Islet precursor cell (in vitro differentiated cells): Measurements from ENCODE around the gene ZNF546.
"Not testable (repeated sequence)": the region's sequence is repeated elsewhere in the genome, so short reads cannot be mapped to it uniquely, and the experiment has no call there.

Experiments used
- DNase-seq: peaks from one replicate; pipeline ENCODE4 v3.0.0-alpha.2; 2018

Gene ZNF546

DNA sequence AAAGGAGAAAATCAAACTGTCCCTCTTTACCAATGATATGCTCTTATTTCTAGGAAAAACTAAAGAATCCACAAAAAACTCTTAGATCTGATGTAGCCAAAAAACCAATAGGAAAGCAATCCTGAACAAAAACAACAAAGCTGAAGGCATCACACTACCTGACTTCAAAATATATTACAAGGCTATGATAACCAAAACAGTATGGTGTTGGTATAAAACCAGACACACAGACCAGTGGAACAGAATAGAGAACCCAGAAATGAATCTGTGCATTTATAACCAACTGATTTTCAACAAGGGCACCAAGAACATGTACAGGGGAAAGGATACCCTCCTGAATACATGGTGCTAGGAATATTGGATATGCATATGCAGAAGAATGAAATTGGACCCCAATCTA is 9.7 kb upstream of the ZNF546 start:
- no peak for DNase-seq

GRCh38 chr19:39987596-39987995 is 9.3 kb upstream of the ZNF546 start:
- DNase-seq = no peak

GRCh38 chr19:39993605-39994004 is 3.3 kb upstream of the ZNF546 start:
- no peak for DNase-seq

- no peak for DNase-seq
These were observed 2.5 kb upstream of the ZNF546 start for GRCh38 chr19:39994361-39994760.

DNA sequence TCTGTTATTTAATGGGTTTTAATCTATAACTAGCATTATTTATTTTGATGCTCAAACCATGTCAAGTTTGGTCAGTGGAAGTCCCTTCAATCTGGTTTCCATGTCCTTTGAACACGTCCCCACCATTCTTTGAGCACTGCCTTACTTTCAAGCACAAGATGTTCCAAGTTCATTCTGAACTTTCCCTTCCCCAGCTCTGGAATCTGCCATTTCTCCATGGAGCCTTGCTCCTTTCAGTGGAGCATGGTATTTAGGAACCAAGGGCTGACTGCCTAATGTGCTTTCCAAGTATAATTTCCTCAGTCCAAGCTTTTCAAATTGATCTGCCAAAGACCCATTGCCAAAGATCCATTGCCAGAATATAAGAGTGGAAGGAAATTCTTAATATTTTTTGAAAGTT is 1.1 kb upstream of the ZNF546 start:
- no peak for DNase-seq

- DNase-seq = no peak
These were observed 546 bp upstream of the ZNF546 start for GRCh38 chr19:39996218-39996810.

- DNase-seq = no peak
These were observed 867 bp downstream of the ZNF546 start for GRCh38 chr19:39997638-39998216.

DNA sequence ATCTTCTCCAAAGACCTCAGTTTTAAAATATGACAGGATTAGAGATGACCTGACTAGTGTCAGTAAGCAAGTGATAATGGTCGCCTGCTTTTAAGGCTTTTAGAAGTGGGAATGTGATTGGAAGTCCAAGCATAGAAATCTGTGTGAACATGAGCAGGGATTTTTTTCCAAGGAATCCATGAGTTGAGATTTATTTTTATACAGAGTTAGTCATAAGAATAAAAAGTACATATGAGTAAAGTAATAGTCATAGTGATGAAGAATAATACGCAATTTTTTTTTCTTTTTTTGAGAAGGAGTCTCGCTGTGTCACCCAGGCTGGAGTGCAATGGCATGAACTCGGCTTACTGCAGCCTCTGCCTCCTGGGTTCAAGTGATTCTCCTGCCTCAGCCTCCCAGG is 1.6 kb downstream of the ZNF546 start:
- no peak for DNase-seq

DNA sequence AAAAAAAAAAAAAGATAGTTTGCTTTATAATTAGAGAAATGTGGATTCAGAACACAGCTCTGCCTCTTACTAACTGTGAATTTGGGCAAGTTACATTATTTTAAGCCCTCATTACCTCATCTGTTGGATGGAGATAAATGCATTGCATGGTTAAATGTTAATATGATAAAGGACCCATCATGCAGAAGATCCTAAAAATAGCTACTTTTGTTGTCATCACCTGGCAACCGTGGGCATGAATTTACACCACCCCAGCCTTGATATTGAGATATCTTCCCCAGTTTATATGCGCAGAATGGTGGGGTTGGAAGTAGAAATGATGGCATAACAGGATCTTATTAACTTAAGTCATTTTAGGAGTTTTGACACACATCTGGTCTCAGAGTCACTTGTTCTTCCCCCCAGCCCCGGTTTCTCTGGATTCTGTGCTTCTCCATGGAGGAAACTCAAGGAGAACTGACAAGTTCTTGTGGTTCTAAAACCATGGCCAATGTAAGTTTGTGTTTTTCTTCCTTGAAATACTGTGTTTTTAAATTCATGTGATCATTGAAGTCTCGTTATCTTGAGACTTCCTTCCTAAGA is 8.9 kb downstream of the ZNF546 start:
- no peak for DNase-seq

DNA sequence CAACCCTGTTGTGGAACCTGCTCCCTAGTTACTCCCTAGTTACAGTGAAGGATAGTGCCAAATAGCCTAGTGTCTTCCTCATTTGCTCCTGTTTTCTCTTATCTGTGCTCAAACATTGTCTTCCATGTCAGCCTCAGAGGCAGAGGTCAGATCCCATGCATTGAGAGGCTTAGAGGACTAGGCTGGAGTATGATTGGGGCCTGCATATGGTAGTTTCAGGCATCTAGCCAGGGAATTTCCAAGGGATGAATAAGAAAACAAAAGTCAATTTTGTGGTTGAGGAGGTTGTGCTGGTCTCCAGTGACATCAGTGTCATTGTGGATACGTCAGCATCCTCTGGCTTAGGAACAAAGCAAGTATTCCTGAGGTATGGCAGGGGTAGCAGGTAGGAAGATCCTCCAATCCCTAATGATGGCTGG is 9.4 kb downstream of the ZNF546 start:
- no peak for DNase-seq

GRCh38 chr19:40009674-40010073 is 12.8 kb downstream of the ZNF546 start:
- no peak for DNase-seq

DNA sequence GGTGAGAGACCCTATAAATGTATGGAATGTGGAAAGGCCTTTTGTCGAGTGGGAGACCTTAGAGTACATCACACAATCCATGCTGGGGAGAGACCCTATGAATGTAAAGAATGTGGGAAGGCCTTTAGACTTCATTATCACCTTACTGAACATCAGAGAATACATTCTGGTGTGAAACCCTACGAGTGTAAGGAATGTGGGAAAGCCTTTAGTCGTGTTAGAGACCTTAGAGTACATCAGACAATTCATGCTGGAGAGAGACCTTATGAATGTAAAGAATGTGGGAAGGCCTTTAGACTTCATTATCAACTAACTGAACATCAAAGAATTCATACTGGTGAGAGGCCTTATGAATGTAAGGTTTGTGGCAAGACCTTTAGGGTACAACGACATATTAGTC is 17.1 kb downstream of the ZNF546 start:
- DNase-seq = no peak

- DNase-seq = no peak
These were observed 27.1 kb downstream of the ZNF546 start for GRCh38 chr19:40023969-40024368.

- no peak for DNase-seq
These were observed 29.2 kb downstream of the ZNF546 start for GRCh38 chr19:40025938-40026596.

GRCh38 chr19:40026597-40026970 is 29.7 kb downstream of the ZNF546 start:
- no peak for DNase-seq

DNA sequence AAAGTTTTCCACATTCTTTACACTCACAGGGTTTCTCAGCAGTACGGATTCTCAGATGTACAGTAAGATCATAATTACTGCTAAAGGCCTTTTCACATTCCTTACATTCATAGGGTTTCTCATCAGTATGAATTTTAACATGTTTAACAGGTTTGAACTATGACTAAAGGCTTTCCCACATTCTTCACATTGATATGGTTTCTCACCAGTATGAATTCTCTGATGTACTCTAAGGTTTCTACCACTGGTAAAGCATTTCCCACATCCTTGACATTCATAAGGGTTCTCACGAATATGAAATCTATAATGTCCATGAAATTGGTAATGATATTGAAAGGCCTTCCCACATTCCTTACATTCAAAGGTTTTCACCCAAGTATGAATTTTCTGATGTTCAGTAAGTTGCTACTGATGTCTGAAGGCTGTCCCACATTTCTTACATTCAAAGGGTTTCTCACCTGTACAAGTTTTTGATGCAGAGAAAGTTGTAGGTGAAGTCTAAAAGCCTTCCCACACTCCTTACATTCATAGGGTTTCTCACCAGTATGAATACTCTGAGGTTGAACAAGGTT is 37.2 kb downstream of the ZNF546 start:
- no peak for DNase-seq

DNA sequence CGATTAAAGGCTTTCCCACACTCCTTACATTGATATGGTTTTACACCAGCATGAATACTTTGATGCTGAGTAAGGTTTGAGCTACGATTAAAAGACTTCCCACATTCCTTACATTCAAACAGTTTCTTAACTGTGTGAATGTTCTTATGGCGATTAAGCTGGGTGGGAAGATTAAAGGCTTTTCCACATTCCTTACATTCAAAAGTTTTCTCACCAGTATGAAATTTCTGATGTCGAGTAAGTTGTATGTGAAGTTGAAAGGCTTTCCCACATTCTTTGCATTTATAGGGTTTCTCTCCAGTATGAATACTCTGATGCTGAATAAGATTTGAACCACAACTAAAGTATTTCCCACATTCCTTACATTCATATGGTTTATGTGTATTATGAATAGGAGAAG is 39.1 kb downstream of the ZNF546 start:
- no peak for DNase-seq

- DNase-seq = not testable (repeated sequence)
These were observed 41.2 kb downstream of the ZNF546 start for GRCh38 chr19:40038047-40038446.

GRCh38 chr19:40041718-40042117 is 44.9 kb downstream of the ZNF546 start:
- DNase-seq = not testable (repeated sequence)

GRCh38 chr19:40053491-40053890 is 56.6 kb downstream of the ZNF546 start:
- no peak for DNase-seq

GRCh38 chr19:40054632-40055031 is 57.8 kb downstream of the ZNF546 start:
- DNase-seq = no peak

DNA sequence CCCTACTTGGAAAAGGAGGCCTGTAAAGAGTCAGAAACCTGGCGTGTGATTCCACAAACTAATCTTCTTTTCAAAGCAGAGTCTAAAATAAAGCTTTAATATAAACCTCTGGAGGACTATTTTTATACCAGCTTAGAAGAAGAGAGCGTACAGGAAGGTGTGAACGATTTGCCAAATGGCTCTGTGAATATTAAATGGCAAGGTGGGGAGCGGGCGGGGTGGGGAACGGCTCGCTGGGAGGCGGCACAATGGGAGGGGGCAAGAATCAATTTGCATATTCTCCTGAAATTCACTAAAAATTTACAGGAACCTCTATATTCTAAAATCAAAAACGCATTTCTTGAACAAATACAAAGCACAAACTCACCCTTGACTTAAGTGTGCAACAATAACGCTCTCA is 58.2 kb downstream of the ZNF546 start:
- DNase-seq = no peak

DNA sequence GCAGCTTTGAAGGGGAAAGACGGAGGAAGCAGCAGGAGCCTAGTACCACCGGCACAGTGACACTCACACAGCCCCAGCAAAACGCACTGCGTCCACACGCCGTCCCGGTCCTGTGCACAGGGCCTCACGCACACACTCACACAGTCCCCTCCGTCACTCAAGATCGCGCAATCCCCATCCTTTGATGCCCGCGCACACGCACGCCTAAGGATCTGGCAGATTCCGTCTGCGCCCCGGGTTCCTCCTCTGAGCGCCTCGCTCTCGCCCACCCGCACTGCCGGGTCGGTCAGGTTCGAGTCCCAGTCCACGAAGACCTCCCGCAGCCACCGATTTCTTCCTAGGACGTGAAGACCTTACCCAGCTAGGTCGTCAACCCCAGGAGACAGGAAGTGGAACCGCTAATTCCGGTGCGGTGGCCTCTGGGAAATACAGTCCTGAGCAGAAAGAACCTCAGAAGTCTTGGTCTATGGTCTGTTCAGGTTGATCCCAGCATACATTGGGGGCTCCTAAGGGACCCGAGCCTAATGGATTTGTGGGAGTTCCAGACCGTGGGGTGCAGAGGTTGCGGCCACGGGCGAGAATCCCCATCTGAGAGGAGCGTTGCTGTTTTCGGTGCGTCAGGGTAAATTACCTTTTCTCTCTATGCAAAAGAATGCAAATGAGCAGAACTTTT is 59.1 kb downstream of the ZNF546 start, which contains the start of gene ZNF780B:
Gene ZNF780B (minus strand): TSS at position 400 of the 673 bp plus-strand sequence. CDS start 5,899 bp downstream, outside the sequence.
- peak; percentile 84 for DNase-seq
